Stimulated activated CD8-positive, alpha-beta memory T cell treated with anti-CD3 and anti-CD28 coated beads, Interleukin-4, amount 100 ng/mL, for 1 hour (primary cell): ENCODE results near the gene ZNF445.
"Not testable (repeated sequence)": the region's sequence is repeated elsewhere in the genome, so short reads cannot be mapped to it uniquely, and the experiment has no call there.

Experiments
- DNase-seq, 2 donors: peaks; one replicate each; pipeline ENCODE4 v3.0.0-alpha.2; 2020; ENCODE audit warnings: low read depth in 2 of 2, low spot score in 1 of 2

Gene ZNF445

DNA sequence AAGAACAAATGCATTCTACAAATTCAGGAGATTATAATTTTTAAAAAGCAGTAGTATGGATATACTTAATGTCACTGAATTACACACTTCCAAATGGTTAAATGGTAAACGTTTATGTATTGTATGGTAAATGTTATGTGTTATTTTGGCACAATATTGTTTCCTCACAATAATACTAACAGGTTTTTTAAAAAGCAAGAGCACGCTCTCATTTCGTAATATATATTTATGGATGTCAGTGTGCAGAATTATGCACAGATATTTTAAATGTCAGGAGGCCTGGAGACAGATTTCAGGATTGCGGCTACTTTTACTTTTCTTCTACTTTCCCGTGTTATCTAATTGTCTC is 533 bp downstream of the ZNF445 start:
- no peak for DNase-seq

GRCh38 chr3:44476181-44476611 is 1.3 kb downstream of the ZNF445 start:
- no peak for DNase-seq

DNA sequence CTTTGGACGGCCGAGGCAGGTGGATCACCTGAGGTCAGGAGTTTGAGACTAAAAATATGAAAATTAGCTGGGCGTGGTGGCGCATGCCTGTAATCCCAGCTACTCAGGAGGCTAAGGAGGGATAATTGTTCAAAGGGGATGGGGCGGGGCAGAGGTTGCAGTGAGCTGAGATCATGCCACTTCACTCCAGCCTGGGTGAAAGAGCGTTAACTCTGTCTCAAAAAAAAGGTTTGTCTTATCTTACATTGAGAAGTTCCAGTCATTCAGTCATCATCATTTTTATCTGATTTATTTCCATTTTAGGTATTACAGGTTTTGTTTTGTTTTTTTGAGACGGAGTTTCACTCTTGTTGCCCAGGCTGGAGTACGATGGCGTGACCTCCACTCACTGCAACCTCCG is 2.6 kb downstream of the ZNF445 start:
- DNase-seq: not testable (repeated sequence)

DNA sequence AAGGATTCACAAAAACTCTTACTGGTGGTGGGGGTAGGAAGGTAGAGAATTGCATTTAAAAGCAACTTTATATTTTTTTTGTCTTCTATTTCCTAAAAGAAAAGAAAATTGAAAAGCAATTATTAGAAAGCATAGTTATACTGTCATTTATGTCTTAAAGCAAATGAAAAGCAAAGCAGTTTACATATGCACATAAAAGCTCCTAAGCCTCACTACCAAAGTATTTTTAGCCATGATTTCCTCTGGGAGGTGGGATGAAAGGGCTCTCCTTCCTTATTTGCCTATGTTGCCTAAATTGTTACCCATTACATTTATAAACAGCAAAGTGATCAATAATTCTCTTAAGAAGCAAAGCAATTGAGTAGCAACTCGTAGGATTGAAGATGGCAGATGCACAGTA is 7.0 kb downstream of the ZNF445 start:
- no peak for DNase-seq

- no peak for DNase-seq
Measured at GRCh38 chr3:44469914-44470313, 7.6 kb downstream of the ZNF445 start.

DNA sequence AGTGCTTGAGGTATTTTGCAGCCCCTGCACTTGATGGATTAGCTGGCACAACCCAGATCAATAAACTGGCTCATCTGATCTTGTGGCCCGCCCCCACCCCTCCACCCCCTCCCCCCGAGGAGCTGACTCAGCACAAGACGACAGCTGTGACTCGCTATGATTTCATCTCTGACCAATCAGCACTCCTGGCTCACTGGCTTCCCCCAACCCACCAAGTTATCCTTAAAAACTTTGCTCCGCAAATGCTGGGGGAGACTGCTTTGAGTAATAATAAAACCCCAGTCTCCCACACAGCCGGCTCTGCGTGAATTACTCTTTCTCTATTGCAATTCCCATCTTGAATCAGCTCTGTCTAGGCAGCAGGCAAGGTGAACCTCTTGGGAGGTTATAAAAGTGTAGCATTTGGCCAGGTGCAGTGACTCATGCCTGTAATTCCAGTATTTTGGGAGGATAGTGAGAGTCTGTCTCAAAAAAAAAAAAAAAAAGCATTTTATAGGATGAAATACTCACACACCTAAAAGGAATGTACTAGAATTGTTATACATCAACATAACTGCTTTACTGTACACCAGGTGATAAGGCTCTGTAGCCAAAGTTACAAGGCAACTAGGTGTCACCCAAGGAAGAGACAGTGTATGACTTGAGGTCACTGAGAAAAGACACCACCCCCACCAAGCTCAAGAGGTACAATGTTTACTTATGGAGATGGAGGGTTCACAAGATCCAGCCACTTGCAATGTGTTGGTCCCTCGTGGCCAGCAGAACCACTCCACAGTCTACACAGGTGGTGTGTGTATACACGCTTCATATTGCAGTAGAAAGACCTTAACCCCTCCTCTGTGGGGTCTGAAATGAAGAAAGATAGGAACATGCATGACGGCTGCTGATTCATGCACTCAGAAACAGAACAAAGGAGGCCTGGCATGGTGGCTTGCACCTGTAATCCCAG is 8.6 kb downstream of the ZNF445 start:
- no peak for DNase-seq

DNA sequence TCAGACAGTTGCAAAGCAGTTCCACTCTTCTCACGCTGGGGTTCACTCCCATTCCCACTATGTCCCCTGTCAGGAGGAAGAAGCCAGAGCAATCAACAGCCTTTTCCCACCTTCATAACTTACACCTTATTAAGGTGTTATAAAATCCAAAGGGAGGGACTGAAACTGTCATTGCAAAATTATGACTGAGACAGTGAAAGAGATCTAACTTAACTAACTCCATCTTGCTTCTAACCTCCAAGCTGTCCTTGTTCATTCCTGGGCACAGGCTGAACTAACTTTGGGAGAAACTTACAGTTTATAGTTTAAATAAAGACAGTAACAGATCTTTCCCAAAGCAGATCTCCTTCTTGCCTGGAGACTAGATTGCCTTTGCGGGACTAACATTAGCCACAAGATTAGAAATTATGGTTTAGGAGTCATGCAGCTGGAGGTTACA is 9.4 kb downstream of the ZNF445 start:
- not testable (repeated sequence) for DNase-seq

DNA sequence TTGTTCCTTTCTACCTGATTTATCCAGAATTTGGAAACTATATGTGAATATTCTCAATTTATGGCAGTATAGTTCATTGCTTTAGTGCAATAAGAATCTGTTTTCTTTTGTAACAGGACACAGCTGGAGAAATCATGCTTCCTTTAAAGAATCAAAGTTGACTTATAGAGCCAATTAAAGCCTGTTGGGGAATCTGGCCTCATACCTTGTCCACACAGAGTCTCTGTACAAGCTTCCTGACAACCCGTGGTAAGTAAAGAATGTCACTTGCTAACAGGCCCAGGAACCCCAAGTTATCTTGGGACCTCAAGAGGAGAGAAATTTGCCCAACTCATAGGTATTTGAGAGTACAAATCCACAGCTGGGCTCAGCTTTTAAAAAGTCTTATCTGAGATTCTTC is 10.2 kb downstream of the ZNF445 start:
- DNase-seq: no peak

DNA sequence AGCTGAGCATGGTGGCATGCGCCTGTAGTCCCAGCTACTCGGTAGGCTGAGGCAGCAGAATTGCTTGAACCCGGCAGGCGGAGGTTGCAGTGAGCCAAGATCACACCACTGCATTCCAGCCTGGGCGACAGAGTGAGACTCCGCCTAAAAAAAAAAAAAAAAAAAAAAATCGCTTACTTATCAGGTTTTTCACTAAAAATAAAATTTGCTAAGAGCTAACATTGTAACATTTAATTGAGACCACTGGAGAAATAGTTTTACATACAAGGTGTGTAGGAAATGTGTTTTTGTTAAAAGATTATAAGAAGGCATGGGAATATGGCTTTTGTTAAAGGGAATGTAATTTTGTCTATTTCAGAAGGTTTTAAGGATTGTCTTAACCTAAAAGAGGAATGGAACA is 12.6 kb downstream of the ZNF445 start:
- not testable (repeated sequence) for DNase-seq

GRCh38 chr3:44464509-44464908 is 13.0 kb downstream of the ZNF445 start:
- DNase-seq: no peak

DNA sequence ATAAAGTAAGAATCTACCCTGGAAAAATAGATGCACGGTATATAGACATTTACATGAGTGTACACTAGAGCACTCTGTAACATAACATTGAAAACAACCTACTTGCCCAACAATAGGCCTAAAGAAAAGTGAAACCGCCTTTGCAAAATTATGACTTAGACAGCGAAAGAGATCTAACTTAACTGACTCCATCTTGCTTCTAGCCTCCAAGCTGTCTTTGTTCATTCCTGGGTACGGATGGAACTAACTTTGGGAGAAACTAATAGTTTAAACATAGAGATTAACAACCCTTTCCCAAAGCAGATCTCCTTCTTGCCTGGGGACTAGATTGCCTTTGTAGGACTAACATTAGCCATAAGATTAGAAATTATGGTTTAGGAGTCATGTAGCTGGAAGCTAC is 17.4 kb downstream of the ZNF445 start:
- not testable (repeated sequence) for DNase-seq

DNA sequence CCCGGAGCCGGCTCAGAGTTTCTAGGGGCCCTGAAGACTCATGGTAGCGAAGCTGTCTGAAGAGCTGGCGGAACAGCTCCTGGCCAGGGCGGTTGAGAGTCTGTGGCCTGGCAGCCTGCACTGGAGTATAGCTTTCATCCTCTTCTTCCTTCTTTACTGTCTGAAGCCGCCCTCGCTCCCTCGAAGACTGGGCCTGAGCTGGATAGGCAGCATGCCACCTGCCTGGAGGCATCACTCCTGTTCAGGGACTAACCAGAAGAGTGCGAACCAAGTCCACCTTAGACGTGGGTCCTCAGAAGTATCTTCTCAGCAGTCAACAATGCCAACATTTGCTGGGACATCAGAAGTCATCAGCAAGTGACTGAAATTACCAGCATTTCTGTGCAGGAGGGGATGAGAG is 22.2 kb downstream of the ZNF445 start:
- DNase-seq: no peak

DNA sequence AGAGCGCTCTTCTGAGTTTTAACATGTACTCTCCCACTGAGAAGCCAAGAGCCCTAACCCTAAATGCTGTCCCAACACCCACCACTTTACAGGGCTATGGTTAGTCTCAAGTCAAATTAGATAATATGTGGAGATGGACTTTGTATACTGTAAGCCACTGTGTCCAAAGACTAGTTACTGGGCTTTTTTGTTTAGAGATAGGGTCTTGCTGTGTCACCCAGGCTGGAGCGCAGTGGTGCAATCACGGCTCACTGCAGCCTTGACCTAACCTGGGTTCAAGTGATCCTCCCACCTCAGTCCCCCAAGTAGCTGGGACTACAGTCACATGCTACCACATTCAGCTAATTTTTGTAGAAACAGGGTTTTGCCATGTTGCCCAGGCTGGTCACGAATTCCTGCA is 23.2 kb downstream of the ZNF445 start:
- no peak for DNase-seq

- no peak for DNase-seq
Measured at GRCh38 chr3:44451441-44451840, 26.0 kb downstream of the ZNF445 start.

- DNase-seq: no peak
Measured at GRCh38 chr3:44446929-44447328, 30.5 kb downstream of the ZNF445 start.

DNA sequence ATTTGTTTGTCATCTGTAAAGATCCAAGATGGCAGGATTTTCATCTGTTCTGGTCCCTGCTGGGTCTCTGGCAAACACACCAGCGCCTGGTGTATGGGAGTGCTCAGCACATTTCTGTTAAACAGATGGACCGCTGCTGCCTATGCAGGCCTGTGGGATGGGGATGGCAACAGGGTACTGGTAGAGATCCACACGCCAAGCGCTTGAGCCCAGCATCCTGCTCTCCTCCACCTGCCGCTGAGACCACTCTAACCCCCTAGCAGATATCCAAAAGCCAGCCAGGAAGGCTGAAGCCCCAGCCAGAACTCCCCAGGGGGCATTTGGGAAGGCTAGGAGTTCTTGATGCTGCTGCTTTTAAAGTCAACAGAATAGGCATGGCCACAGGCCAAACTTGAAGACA is 31.7 kb downstream of the ZNF445 start:
- DNase-seq: no peak

DNA sequence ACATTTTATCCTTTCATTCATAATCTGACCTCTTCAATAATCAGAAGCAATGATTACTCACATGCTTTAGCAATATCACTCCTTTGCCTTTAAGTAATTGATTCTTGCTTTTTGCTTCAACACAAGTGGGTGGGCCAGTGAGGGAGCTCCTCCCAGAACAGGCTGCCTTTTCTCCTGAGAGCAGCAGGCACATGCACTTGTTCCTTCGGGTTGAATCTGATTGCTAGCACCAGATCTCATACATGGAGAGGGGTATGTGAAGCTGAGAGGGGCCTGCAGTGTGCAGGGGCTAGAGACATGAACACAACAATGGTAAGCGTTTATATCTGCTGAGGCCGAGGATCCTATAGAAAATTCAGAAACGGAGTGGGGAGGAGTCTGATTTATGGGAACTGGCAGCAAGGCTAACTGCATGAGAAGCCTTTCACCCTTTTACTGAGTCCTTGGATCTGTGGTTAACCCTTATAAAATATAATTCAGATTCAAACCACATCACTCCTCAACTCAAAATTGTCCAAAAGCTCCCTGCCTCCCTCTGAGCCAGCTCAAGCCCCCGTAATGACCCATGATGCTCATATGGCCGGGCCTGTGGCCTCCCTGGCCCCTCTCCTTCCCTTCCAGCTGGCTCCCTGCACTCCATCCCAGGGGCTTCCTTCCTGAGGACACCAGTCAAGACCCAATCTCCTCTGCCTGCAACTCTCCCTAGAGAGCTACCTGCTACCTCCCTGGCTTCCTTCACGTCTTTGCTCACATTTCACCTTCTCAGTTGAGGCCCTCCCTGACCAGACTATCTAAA is 32.4 kb downstream of the ZNF445 start:
- DNase-seq: no peak

- no peak for DNase-seq
Measured at GRCh38 chr3:44444437-44444836, 33.0 kb downstream of the ZNF445 start.

DNA sequence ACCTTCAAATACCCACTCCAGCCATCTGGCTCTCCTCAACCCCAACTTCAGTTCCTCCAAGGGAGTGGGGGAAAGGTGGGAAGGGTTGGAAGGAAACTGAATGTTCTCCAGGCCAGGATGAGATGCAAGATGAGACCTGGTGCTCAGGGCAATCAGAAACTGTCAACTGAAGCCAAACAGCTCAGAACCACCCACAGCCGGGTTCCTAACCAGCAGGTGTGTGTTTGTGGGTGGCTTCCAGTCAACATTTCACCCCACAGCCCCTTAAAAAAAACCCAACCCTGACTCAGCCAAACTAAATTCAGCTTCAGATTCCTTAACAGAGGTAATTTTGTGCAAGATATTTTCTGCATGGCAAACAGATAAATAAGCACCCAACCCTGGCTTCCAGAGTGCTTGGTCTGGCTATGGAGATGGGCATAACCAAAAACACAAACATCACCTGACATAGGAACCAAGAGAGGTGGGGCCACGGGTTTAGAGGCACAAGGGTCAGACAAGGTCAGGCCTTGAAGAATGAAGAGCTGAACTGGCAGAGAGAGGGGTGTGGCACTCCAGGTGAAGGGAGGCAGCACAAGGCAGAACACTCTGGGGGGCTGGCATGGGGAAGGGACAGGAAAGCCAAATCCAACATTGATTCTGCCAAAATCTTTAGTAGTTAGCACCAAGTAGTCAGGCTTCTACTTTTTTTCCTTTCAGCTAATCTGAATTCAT is 34.7 kb downstream of the ZNF445 start:
- no peak for DNase-seq

- peak; percentile 8 to 22 for DNase-seq
Measured at GRCh38 chr3:44439499-44440295, 37.8 kb downstream of the ZNF445 start.

GRCh38 chr3:44437800-44438199 is 39.7 kb downstream of the ZNF445 start:
- DNase-seq: no peak
